Transverse colon (tissue), 4 donors: ENCODE measurements around the gene ZNF222.

Source experiments
- EP300 ChIP-seq: sonication (generic); formaldehyde crosslinking; IDR thresholded peaks from one replicate; pipeline ENCODE4 v1.6.1; 2017; ENCODE audit warnings: antibody characterized with exemption, low read depth
- POLR2A ChIP-seq: fragments of 450-650 bp; IDR thresholded peaks from one replicate; pipeline ENCODE4 v1.6.1; 2016; ENCODE audit warnings: antibody characterized with exemption, mild to moderate bottlenecking, moderate library complexity
- POLR2AphosphoS5 ChIP-seq, 3 donors: sonication (generic); formaldehyde crosslinking; IDR thresholded peaks; one replicate each; pipeline ENCODE4 v1.6.1; 2016; ENCODE audit warnings: antibody characterized with exemption in 3 of 3
- TF ChIP-seq, protein P1 (sequence below), 5 experiments: fragments of 200-600 bp in 3 of 5; fragments of 450-650 bp in 2 of 5; sonication (generic) in 3 of 5; IDR thresholded peaks; 1 replicate in 2 of 5; 2 replicates in 3 of 5; pipeline ENCODE4 v1.5.1; 2016 to 2017; ENCODE audit warnings: antibody characterized with exemption in 5 of 5, inconsistent platforms in 3 of 5, mild to moderate bottlenecking in 2 of 5, moderate library complexity in 1 of 5

DNA sequence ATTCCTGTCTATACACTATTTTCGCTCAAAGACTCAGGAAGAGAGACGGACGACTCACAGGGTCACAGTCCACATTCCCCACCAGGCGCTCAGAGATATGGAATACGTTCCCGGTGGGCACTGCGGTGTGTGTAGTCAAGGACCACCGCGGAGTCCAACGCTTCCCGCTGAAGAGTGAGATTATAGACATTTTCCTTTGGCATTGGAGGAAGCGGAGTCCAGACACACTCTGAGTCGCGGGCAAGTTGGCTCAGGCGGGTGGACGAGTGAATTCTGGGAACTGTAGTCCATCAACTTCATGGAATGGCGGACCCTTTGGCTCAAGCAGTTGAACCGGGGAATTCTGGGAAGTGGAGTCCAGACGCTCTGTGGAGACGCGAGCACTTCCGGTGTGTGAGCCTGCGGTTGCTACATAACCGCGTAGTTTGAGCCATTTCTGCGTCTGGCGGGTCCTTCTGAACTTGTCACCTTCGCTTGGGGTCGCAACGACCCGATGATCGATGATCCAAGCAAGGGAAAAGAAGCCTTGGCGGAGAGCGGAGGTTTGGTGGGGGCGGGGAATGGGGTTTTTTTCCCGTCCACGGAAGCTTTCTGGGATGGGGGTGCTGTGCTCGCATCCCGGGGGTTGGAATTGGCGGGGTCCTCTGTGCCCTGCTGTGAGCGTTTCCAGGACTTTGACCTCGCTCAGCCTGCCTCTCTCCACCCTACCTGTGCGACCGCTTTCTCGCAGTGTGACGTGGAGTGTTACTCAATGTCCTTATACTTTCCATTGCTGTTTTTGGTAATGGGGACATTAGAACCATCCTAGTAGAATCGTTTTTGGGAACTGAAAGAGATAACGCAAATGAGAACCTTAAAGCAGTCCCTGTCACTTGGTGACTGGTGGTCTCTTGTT lies 22.4 kb upstream of the ZNF222 start, which contains the start of gene ZNF230:
- TF ChIP-seq, protein P1, sequence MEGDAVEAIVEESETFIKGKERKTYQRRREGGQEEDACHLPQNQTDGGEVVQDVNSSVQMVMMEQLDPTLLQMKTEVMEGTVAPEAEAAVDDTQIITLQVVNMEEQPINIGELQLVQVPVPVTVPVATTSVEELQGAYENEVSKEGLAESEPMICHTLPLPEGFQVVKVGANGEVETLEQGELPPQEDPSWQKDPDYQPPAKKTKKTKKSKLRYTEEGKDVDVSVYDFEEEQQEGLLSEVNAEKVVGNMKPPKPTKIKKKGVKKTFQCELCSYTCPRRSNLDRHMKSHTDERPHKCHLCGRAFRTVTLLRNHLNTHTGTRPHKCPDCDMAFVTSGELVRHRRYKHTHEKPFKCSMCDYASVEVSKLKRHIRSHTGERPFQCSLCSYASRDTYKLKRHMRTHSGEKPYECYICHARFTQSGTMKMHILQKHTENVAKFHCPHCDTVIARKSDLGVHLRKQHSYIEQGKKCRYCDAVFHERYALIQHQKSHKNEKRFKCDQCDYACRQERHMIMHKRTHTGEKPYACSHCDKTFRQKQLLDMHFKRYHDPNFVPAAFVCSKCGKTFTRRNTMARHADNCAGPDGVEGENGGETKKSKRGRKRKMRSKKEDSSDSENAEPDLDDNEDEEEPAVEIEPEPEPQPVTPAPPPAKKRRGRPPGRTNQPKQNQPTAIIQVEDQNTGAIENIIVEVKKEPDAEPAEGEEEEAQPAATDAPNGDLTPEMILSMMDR (IDR thresholded peaks at IDR 0.05) = no peak
- TF ChIP-seq POLR2A (peak; percentile 33), POLR2AphosphoS5 (IDR thresholded peaks at IDR 0.05) (peak; percentile 42 to 72 (median 67)), EP300 (no peak)
